Activated CD8-positive, alpha-beta T cell treated with anti-CD3 and anti-CD28 coated beads, Interleukin-2, amount 10 ng/mL, durations not matched to agents 7 days and 5 days (primary cell): ENCODE results near the gene PDK1. TPM values are rescaled to one million over a fixed set of nuclear protein-coding genes. Genes with fewer than 3 reads are reported as not detected.

Experiments
- ATAC-seq: fragments of 150-1000 bp; cut with Tn5 transposase; one replicate; pipeline ENCODE4 v1.10.0; 2021; ENCODE audit warnings: moderate library complexity
- CTCF ChIA-PET: fragments of 350-600 bp; sonication (Branson Sonifier 250); formaldehyde crosslinking; loops from one replicate; lab custom pipeline; 2021; ENCODE audit warnings: antibody characterized with exemption; lab: Charles Lee
- POLR2A ChIA-PET: fragments of 350-600 bp; sonication (Branson Sonifier 250); formaldehyde crosslinking; loops from one replicate; lab custom pipeline; 2021; ENCODE audit warnings: antibody characterized with exemption; lab: Charles Lee
- DNase-seq: peaks from one replicate; pipeline ENCODE4 v3.0.0-alpha.2; 2020
- H3K27ac Mint-ChIP-seq: one replicate; pipeline ENCODE4 v1.8.0; 2021; ENCODE audit warnings: mild to moderate bottlenecking, mixed read lengths
- H3K27me3 Mint-ChIP-seq: one replicate; pipeline ENCODE4 v1.8.0; 2021; ENCODE audit warnings: low read depth, mixed read lengths
- H3K36me3 Mint-ChIP-seq: one replicate; pipeline ENCODE4 v1.8.0; 2021; ENCODE audit warnings: low read depth, mixed read lengths
- H3K4me1 Mint-ChIP-seq: one replicate; pipeline ENCODE4 v1.8.0; 2021; ENCODE audit warnings: low read depth, mixed read lengths
- H3K4me3 Mint-ChIP-seq: one replicate; pipeline ENCODE4 v1.8.0; 2021; ENCODE audit warnings: mild to moderate bottlenecking, mixed read lengths
- H3K9me3 Mint-ChIP-seq: one replicate; pipeline ENCODE4 v1.8.0; 2022; ENCODE audit warnings: mixed read lengths; ENCODE audit not compliant: insufficient read depth
- total RNA-seq, 2 experiments: library from RNA; stranded (reverse); gene quantifications; one replicate each; pipeline ENCODE4 v1.2.3, GENCODE V29; 2021

PDK1 gene
- total RNA-seq, 2 experiments from 2014 or later = 46.1 to 47.2 TPM

GRCh38 chr2:172554352-172555271 lies 1.3 kb upstream of the PDK1 start:
- Mint-ChIP-seq H3K36me3 (peaks cover 57% of the 10 kb centered on the region), H3K4me1 (peaks cover 69% of the 10 kb centered on the region), H3K4me3 (peak overlapping the region; percentile 84), H3K9me3 (no peaks in the 10 kb centered on the region), H3K27me3 (peaks cover 8% of the 10 kb centered on the region), H3K27ac (peak overlapping the region; percentile 33)
- peak; percentile 26 for DNase-seq
- no peak for ATAC-seq
- ChIA-PET POLR2A (interaction anchor here (0.6 to 2.0 kb wide), 6 partner anchors 20 to 135 kb away, joined by 3 to 13 read pairs (median 3); no protein-coding TSS in a partner anchor), CTCF (no interaction called here)

GRCh38 chr2:172555272-172555521 lies 693 bp upstream of the PDK1 start:
- H3K36me3 Mint-ChIP-seq = peaks cover 56% of the 10 kb centered on the region
- ChIA-PET POLR2A (interaction anchor here (0.6 to 2.0 kb wide), 6 partner anchors 21 to 134 kb away, joined by 3 to 13 read pairs (median 3); no protein-coding TSS in a partner anchor), CTCF (no interaction called here)
- DNase-seq (no peak), ATAC-seq (no peak)
- peak overlapping the region; percentile 90 for H3K27ac Mint-ChIP-seq
- peaks cover 63% of the 10 kb centered on the region for H3K4me1 Mint-ChIP-seq
- H3K4me3 Mint-ChIP-seq = peak overlapping the region; percentile 84
- no peaks in the 10 kb centered on the region for H3K9me3 Mint-ChIP-seq
- peaks cover 8% of the 10 kb centered on the region for H3K27me3 Mint-ChIP-seq

GRCh38 chr2:172556284-172557033 lies 569 bp downstream of the PDK1 start:
- Mint-ChIP-seq H3K27ac (peak overlapping the region; percentile 89), H3K4me1 (peaks cover 50% of the 10 kb centered on the region), H3K4me3 (peak overlapping the region; percentile 90), H3K36me3 (peaks cover 52% of the 10 kb centered on the region), H3K9me3 (no peaks in the 10 kb centered on the region), H3K27me3 (no peaks in the 10 kb centered on the region)
- POLR2A ChIA-PET = interaction anchor here (1.0 to 2.0 kb wide), 3 partner anchors 60 to 116 kb away, joined by 3 to 13 read pairs (median 3); no protein-coding TSS in a partner anchor
- DNase-seq (peak; percentile 82), ATAC-seq (peak; percentile 69)
- CTCF ChIA-PET = interaction anchor here (0.8 to 1.4 kb wide), 2 partner anchors 61 to 72 kb away, joined by 3 to 5 read pairs; no protein-coding TSS in a partner anchor

GRCh38 chr2:172558372-172558771 lies 2.5 kb downstream of the PDK1 start:
- Mint-ChIP-seq H3K9me3 (no peaks in the 10 kb centered on the region), H3K27me3 (no peaks in the 10 kb centered on the region), H3K27ac (no peak overlapping the region), H3K4me3 (peak overlapping the region; percentile 90), H3K36me3 (peaks cover 50% of the 10 kb centered on the region), H3K4me1 (peaks cover 39% of the 10 kb centered on the region)
- POLR2A ChIA-PET = no interaction called here
- ATAC-seq (no peak), DNase-seq (no peak)
- CTCF ChIA-PET = no interaction called here

GRCh38 chr2:172560721-172561120 lies 4.8 kb downstream of the PDK1 start:
- no peak overlapping the region for H3K4me3 Mint-ChIP-seq
- ChIA-PET POLR2A (no interaction called here), CTCF (no interaction called here)
- no peaks in the 10 kb centered on the region for H3K27me3 Mint-ChIP-seq
- no peak for ATAC-seq
- no peaks in the 10 kb centered on the region for H3K9me3 Mint-ChIP-seq
- peaks cover 25% of the 10 kb centered on the region for H3K4me1 Mint-ChIP-seq
- H3K27ac Mint-ChIP-seq = no peak overlapping the region
- H3K36me3 Mint-ChIP-seq = peaks cover 58% of the 10 kb centered on the region
- no peak for DNase-seq

GRCh38 chr2:172561270-172561669 lies 5.4 kb downstream of the PDK1 start:
- Mint-ChIP-seq H3K36me3 (peaks cover 62% of the 10 kb centered on the region), H3K4me1 (peaks cover 25% of the 10 kb centered on the region), H3K9me3 (no peaks in the 10 kb centered on the region), H3K27ac (no peak overlapping the region), H3K4me3 (no peak overlapping the region), H3K27me3 (no peaks in the 10 kb centered on the region)
- DNase-seq = no peak
- CTCF ChIA-PET = no interaction called here
- POLR2A ChIA-PET = no interaction called here
- ATAC-seq = no peak

- no peaks in the 10 kb centered on the region for H3K9me3 Mint-ChIP-seq
- POLR2A ChIA-PET = no interaction called here
- H3K4me3 Mint-ChIP-seq = no peak overlapping the region
- peaks cover 19% of the 10 kb centered on the region for H3K4me1 Mint-ChIP-seq
- CTCF ChIA-PET = no interaction called here
- no peak for ATAC-seq
- DNase-seq = no peak
- peaks cover 67% of the 10 kb centered on the region for H3K36me3 Mint-ChIP-seq
- H3K27me3 Mint-ChIP-seq = no peaks in the 10 kb centered on the region
- no peak overlapping the region for H3K27ac Mint-ChIP-seq
Measured at GRCh38 chr2:172562298-172562697, 6.4 kb downstream of the PDK1 start.

- POLR2A ChIA-PET = no interaction called here
Measured at GRCh38 chr2:172564376-172564775, 8.5 kb downstream of the PDK1 start.

GRCh38 chr2:172571245-172571644 lies 15.4 kb downstream of the PDK1 start:
- DNase-seq (no peak), ATAC-seq (no peak)
- H3K27ac Mint-ChIP-seq = no peak overlapping the region
- peaks cover 3% of the 10 kb centered on the region for H3K4me1 Mint-ChIP-seq
- peaks cover 21% of the 10 kb centered on the region for H3K9me3 Mint-ChIP-seq
- POLR2A ChIA-PET = no interaction called here
- H3K27me3 Mint-ChIP-seq = no peaks in the 10 kb centered on the region
- no peak overlapping the region for H3K4me3 Mint-ChIP-seq
- CTCF ChIA-PET = no interaction called here
- peaks cover 83% of the 10 kb centered on the region for H3K36me3 Mint-ChIP-seq

More at GRCh38 chr2:172564376-172564775, 8.5 kb downstream of the PDK1 start:
- Mint-ChIP-seq H3K4me1 (peaks cover 6% of the 10 kb centered on the region), H3K4me3 (no peak overlapping the region), H3K27me3 (no peaks in the 10 kb centered on the region), H3K27ac (no peak overlapping the region), H3K36me3 (peaks cover 73% of the 10 kb centered on the region), H3K9me3 (no peaks in the 10 kb centered on the region)
- DNase-seq (no peak), ATAC-seq (no peak)
- CTCF ChIA-PET = interaction anchor here (0.6 kb wide), 1 partner anchor 243 kb away, joined by 3 read pairs; no protein-coding TSS in a partner anchor

GRCh38 chr2:172572981-172573380 lies 17.1 kb downstream of the PDK1 start:
- POLR2A ChIA-PET = no interaction called here
- Mint-ChIP-seq H3K27me3 (no peaks in the 10 kb centered on the region), H3K9me3 (peaks cover 29% of the 10 kb centered on the region)

GRCh38 chr2:172574965-172575364 lies 19.1 kb downstream of the PDK1 start:
- POLR2A ChIA-PET = no interaction called here
- H3K36me3 Mint-ChIP-seq = peaks cover 85% of the 10 kb centered on the region
- no peak for ATAC-seq
- H3K9me3 Mint-ChIP-seq = peaks cover 44% of the 10 kb centered on the region
- peaks cover 3% of the 10 kb centered on the region for H3K4me1 Mint-ChIP-seq
- H3K27ac Mint-ChIP-seq = no peak overlapping the region
- no peaks in the 10 kb centered on the region for H3K27me3 Mint-ChIP-seq
- no peak overlapping the region for H3K4me3 Mint-ChIP-seq
- CTCF ChIA-PET = no interaction called here
- DNase-seq = no peak

More at GRCh38 chr2:172572981-172573380, 17.1 kb downstream of the PDK1 start:
- H3K27ac Mint-ChIP-seq = no peak overlapping the region
- peaks cover 81% of the 10 kb centered on the region for H3K36me3 Mint-ChIP-seq
- ATAC-seq = no peak
- peaks cover 3% of the 10 kb centered on the region for H3K4me1 Mint-ChIP-seq
- CTCF ChIA-PET = no interaction called here
- no peak overlapping the region for H3K4me3 Mint-ChIP-seq
- no peak for DNase-seq

GRCh38 chr2:172578054-172578453 lies 22.2 kb downstream of the PDK1 start:
- peaks cover 85% of the 10 kb centered on the region for H3K36me3 Mint-ChIP-seq
- DNase-seq = no peak
- peaks cover 49% of the 10 kb centered on the region for H3K9me3 Mint-ChIP-seq
- no peak overlapping the region for H3K27ac Mint-ChIP-seq
- peaks cover 12% of the 10 kb centered on the region for H3K4me1 Mint-ChIP-seq
- H3K27me3 Mint-ChIP-seq = no peaks in the 10 kb centered on the region
- ChIA-PET POLR2A (no interaction called here), CTCF (no interaction called here)
- no peak overlapping the region for H3K4me3 Mint-ChIP-seq
- ATAC-seq = no peak
